ENCODE results near the gene INSYN1. TPM values are rescaled to one million over a fixed set of nuclear protein-coding genes. Genes with fewer than 3 reads are reported as not detected.

INSYN1 gene
- total and polyA plus RNA-seq, 4 donors = 0.86 to 5.6 (median 4.0) TPM

- Histone ChIP-seq H3K27me3 (ENCODE audit: control insufficient read depth in 3 of 3, insufficient read depth in 3 of 3, low read length in 2 of 3) (peaks cover 0 to 5% (median 4%) of the 10 kb centered on the region in 3 donors), H3K36me3 (ENCODE audit: control insufficient read depth in 4 of 4, insufficient read depth in 4 of 4, low read length in 4 of 4) (peaks cover 0 to 4% (median 1%) of the 10 kb centered on the region in 4 donors), H3K9ac (ENCODE audit: insufficient read depth in 1 of 2, low read length in 2 of 2) (no peak overlapping the region), H3K9me3 (ENCODE audit: control insufficient read depth in 4 of 4, insufficient read depth in 3 of 4, low read length in 3 of 4) (no peaks in the 10 kb centered on the region), H3K4me3 (no peak overlapping the region), H3K4me1 (ENCODE audit: control insufficient read depth in 5 of 5, insufficient read depth in 5 of 5, low read length in 5 of 5) (peaks cover 0 to 37% (median 3%) of the 10 kb centered on the region in 5 donors), H3K27ac (ENCODE audit: low read depth in 1 of 2, low read length in 1 of 2) (no peak overlapping the region)
- no peak for TF ChIP-seq CTCF (IDR thresholded peaks at IDR 0.05; ENCODE audit: control extremely low read depth, extremely low read depth)
- ATAC-seq (ENCODE audit: insufficient read depth, low FRiP score) (no peak), DNase-seq (no peak)
- 84 to 94% methylated on average over 5 of the region's 5 CpGs for WGBS, 2 donors
These were observed 3.6 kb downstream of the INSYN1 start for GRCh38 chr15:73749533-73749932.

- Histone ChIP-seq H3K9ac (ENCODE audit: insufficient read depth in 1 of 2, low read length in 2 of 2) (no peak overlapping the region), H3K27ac (ENCODE audit: low read depth in 1 of 2, low read length in 1 of 2) (no peak overlapping the region), H3K36me3 (ENCODE audit: control insufficient read depth in 4 of 4, insufficient read depth in 4 of 4, low read length in 4 of 4) (peaks cover 0 to 6% (median 2%) of the 10 kb centered on the region in 4 donors), H3K27me3 (ENCODE audit: control insufficient read depth in 3 of 3, insufficient read depth in 3 of 3, low read length in 2 of 3) (peaks cover 0 to 5% (median 4%) of the 10 kb centered on the region in 3 donors), H3K4me1 (ENCODE audit: control insufficient read depth in 5 of 5, insufficient read depth in 5 of 5, low read length in 5 of 5) (peaks cover 0 to 29% (median 3%) of the 10 kb centered on the region in 5 donors), H3K9me3 (ENCODE audit: control insufficient read depth in 4 of 4, insufficient read depth in 3 of 4, low read length in 3 of 4) (no peaks in the 10 kb centered on the region), H3K4me3 (no peak overlapping the region)
- no peak for ATAC-seq (ENCODE audit: insufficient read depth, low FRiP score)
- DNase-seq = no peak
- no peak for TF ChIP-seq CTCF (IDR thresholded peaks at IDR 0.05; ENCODE audit: control extremely low read depth, extremely low read depth)
- 67 to 73% methylated on average over 6 of the region's 6 CpGs for WGBS, 2 donors
These were observed 4.4 kb downstream of the INSYN1 start for GRCh38 chr15:73748730-73749129.

- H3K36me3 ChIP-seq (ENCODE audit: control insufficient read depth in 4 of 4, insufficient read depth in 4 of 4, low read length in 4 of 4) = peaks cover 0 to 6% (median 3%) of the 10 kb centered on the region in 4 donors
- ATAC-seq (ENCODE audit: insufficient read depth, low FRiP score) (no peak), DNase-seq (no peak)
- H3K27ac ChIP-seq (ENCODE audit: low read depth in 1 of 2, low read length in 1 of 2) = no peak overlapping the region
- TF ChIP-seq CTCF (IDR thresholded peaks at IDR 0.05; ENCODE audit: control extremely low read depth, extremely low read depth) = no peak
- no peak overlapping the region for H3K4me3 ChIP-seq
- 76 to 81% methylated on average over 11 of the region's 11 CpGs for WGBS, 2 donors
- no peak overlapping the region for H3K9ac ChIP-seq (ENCODE audit: insufficient read depth in 1 of 2, low read length in 2 of 2)
- H3K4me1 ChIP-seq (ENCODE audit: control insufficient read depth in 5 of 5, insufficient read depth in 5 of 5, low read length in 5 of 5) = peaks cover 0 to 24% (median 3%) of the 10 kb centered on the region in 5 donors
- H3K27me3 ChIP-seq (ENCODE audit: control insufficient read depth in 3 of 3, insufficient read depth in 3 of 3, low read length in 2 of 3) = peaks cover 0 to 5% (median 4%) of the 10 kb centered on the region in 3 donors
- no peaks in the 10 kb centered on the region for H3K9me3 ChIP-seq (ENCODE audit: control insufficient read depth in 4 of 4, insufficient read depth in 3 of 4, low read length in 3 of 4)
These were observed 5.1 kb downstream of the INSYN1 start for GRCh38 chr15:73747847-73748590.
